CD4-positive, alpha-beta T cell treated with Interleukin-21 for 1 hour (primary cell): ENCODE measurements around the gene BCL11A.

Experiments used
- DNase-seq: peaks from one replicate; pipeline ENCODE4 v3.0.0-alpha.2; 2020

Gene BCL11A

DNA sequence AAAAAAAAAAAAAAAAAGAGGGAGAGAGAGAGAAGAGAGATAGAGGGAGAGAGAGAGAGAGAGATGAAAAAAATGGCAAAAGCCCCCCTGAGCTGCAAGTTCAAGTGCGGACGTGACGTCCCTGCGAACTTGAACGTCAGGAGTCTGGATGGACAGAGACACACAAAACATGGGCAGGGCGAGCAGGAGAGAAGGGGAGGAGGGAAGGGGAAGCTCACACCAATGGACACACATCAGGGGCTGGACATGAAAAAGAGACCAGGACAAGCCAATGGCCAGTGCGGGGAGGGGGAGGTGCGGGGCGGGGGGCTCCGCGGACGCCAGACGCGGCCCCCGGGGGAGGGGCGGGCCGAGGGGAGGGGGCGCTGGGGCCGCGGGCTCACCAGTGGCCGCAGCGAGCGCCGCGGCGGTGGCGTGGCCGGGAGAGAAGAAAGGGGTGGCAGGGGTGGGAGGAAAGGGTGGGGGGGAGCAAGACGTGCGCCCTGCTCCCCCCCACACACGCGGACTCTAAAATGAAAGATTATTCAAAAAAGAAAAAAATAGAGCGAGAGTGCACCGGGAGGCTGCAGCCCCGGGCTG is at the start of gene BCL11A:
Gene BCL11A, minus strand, starts transcription at position 160 of the 579 bp plus-strand sequence. CDS start 384 bp downstream, outside the sequence.
- peak; percentile 17 for DNase-seq

DNA sequence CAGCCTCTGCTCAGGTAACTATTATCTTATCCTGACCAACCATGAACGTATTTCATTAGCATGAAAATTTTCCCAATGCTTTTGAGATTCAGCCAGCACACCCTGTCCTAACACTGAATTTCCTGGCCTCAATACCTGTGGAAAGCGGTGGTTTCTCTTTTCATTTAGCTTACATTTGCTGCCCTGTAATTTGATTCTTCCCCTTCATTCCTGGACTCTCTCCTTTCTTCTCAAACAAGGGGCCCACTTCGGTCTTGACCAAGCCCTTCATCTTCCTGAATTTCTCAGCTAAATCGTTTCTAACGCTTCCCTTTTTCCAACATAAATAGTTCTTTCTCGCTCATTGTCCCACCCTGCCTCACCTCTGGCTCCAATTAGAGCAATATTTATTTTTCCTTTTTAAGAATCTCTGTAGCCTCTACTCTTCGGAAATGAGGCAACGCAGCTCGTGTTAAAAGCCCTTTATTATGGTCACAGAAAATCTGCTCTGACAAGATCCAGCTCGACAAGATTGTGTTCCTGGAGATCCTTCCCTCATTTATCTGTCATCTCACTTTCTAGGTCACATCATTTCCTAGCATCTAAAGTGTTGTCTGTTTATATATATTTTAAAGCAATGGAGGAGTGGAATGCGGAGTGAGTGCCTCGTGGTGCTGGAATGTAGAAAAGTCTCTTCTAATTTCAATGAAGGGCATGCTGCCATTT is 49.5 kb upstream of the BCL11A start:
- no peak for DNase-seq

DNA sequence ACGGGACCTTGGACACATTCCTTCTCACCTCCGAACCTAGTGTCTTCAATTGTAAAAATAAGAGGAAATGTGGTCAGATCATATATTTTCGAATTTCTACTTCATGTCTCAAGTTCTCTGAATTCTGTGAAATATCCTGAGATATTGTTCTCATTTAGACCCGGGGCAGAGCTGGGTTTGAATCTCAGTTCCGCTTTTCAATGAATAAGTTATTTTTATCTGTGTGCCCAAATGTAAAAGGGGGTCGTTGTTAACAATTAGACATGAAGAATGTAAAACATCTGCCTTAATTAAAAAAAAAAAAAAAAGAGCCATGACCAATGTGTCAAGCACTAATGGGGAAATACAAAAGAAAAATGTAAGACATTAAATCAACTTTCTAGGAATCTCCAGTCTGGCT is 48.9 kb upstream of the BCL11A start:
- DNase-seq: no peak

DNA sequence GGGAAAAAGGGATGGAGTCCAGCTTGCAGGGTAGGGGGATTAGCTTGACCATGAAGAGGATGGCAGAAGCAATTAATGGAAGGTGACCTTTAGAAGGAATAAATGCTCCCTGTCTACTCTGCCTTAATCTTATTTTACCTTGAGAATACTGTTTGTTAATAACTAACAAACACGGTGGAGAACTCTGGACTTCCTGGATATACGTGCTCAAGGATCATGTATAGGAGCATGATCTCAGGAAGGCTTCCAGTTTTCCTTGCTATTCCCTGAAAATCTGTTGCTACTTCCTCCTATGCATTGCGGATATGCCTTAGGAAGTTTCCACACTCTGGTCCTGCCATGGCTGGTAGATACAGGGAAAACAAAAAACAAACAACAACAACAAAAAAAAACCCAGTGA is 44.8 kb upstream of the BCL11A start:
- DNase-seq: no peak

DNA sequence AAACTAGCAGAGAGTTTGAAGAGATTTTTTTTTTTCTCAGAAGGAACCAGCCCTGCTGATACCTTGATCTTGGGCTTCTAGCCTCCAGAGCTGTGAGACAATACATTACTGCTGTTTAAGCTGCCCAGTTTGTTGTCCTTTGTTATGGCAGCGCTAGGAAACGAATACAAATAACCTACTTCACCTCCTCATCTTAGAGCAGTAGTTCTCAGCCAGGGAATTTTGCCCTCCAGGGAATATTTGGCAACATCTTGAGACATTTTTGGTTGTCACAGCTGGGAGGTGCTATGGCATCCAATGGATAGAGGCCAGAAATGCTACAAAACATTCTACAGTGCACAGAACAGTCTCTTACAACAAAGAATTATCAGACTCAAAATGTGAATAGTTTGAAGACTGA is 43.9 kb upstream of the BCL11A start:
- DNase-seq: no peak

DNA sequence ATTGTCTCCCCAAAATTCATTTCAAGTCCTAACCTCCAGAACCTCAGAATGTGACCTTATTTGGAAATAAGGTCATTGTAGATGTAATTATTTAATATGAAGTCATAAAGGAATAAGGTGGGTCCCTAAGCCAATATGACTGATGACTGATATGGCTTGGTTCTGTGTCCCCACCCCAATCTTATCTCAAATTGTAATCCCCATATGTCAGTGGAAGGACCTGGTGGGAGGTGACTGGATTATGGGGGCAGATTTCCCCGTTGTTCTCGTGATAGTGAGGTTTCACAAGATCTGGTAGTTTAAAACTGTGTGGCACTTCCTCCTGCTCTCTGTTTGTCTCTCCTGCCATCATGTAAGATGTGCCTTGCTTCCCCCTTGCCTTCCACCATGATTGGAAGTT is 43.0 kb upstream of the BCL11A start:
- no peak for DNase-seq

DNA sequence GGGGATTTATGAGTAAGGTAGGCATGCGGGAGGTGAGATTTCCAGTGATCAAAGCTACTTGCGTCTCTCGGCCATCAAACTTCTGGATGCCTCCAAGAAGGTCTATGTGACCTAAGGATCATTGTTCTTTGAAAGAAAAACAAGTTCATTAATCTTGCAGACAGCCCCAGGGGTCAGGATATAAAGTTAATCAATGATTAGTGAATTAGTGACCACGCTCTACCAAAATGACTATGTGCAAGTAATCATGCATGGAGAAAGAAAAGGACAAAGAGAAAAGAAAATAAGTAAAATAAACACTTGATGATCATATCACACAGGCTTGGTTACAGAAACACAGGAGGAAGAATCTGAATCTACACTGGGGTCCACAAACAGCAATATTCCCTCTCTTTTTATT is 42.5 kb upstream of the BCL11A start:
- no peak for DNase-seq

DNA sequence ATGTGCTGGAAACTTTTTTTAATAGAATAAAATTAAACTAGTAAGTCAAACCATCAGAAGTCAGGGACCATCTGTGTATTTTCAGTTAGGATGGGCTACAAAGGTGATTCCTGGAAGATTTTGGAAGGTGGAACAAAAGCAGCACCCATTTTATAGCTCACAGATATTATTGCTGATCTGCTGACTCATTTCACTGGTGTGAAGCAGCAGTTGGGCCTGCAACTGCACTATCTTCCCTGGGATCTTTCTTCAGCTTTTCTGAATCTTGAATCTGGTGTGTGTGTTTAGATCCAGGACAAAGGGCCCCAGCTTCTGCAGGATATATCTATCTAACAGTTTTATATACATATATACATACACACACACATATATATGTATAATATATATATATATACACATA is 35.6 kb upstream of the BCL11A start:
- DNase-seq: no peak

DNA sequence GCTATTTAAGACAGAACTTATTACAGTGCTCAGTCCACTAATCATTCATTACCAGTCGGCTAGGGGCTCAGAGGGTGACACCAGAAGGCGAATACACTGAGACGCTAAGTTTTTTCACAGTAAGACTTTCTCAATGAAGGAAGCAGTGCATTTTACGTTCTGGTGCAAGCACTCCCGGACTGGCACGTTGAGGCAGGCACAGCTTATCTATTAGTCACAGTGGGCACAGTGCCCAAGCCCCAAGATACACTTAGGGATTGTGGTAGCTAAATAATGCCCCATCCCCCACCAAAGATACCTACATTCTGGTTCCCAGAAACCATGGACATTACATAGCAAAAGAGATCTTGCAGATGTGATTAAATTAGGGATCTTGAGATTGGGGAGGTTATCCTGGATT is 32.6 kb upstream of the BCL11A start:
- no peak for DNase-seq

DNA sequence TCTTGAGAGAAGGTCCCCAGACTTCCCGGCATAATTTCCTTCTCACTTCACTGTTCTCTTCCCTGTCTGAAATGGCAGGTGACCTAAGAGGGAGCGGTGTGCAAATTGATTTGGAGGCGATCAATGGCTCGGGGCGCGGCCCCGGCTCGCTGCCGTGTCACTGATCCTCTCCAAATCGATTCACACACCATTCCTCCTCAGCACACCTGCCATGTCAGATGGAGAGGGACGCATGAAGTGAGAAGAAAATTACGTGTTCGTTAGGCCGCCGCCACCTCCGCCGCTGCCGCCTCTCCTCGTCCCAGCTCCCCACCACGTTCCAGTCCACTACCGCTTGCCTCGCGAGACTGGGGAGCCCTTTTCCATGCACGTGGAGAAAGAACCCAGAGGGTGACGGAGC is 31.8 kb upstream of the BCL11A start:
- no peak for DNase-seq

DNA sequence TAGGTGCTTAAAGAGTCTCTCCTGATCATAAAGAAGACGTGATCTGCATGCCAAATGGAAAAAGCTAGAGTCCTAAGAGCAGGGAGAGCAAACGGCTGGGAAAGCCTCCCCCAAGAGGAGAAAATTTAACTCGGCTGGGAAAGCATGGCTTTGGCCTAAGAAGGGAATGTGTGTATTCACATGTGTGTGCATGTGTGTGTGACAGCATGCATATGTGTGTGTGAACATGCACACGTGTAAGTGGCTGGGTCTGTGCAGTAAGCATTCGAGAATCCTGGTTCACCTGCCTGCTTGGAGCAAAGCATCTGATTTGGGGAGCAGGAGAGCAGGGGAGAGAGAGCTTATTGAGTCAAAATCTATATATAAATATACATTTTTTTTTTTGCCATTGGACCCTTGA is 30.1 kb upstream of the BCL11A start:
- no peak for DNase-seq

DNA sequence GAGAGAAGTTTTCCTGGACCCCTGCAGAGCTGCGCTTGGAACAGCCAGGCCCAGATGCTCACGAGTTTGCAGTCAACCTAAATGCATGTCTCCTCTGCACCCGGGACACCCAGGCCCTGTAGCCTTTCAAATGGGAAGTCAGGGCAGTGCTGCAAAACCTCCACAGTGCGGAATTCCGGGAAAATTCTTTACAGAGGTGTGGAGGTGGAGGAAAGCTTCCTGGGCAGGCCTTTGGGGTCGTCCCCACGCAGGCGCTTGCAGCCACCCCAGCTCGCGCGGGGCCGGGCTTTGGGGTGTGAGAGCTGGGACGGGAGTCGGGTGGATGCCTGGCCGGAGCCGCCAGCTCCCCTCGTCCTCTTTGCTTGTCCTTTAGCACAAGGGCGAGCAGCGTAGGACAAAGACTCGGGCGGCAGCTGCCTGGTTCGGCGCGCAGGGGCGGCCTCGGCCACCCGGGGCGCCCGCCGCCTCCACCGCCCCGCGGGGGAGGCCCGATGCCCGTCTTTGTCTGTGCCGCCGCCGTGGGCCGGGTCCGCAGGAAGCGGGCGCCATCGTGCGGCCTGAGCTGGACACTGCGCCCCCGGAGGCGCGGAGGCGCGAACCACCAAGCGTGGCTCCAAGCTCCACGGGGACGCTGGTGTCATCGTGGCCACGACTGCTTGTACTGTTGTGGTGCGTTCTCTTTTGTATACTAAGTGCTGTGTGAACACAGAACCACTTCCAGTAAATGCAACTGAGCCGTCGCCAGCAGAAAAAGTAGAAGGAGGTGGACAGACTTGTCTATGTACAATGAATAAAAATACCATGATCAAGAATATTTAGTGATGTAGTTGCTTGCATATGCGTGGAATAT is 28.2 kb upstream of the BCL11A start:
- peak; percentile 57 for DNase-seq

DNA sequence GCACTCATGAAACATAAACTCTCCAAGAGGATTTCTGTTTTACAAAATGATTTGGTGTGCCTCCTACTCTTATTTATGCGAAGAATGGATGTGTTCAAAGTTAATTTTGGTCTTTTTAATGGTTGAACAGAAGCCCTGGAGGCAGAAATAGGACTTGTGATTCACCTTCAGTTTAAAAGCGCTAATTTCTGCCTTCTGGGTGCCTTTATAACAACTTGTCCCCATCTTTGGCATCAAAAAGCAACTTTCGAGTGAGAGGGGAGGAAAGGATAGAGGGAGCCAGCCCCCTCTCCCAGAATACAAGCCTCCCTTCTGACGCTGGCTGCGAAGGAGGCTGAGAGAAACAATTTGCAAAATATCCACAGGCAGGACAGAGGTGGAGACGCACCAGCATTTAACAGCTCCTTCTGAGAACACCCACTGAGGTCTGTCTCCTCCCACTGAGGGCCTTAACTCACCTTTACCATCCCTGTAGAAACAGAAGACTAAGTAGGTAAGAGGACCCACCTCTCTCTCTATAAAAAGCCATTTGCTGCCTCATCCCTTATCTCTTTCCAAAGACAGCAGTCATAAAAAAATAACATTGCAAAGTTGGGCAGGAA is 24.3 kb upstream of the BCL11A start:
- DNase-seq: no peak

DNA sequence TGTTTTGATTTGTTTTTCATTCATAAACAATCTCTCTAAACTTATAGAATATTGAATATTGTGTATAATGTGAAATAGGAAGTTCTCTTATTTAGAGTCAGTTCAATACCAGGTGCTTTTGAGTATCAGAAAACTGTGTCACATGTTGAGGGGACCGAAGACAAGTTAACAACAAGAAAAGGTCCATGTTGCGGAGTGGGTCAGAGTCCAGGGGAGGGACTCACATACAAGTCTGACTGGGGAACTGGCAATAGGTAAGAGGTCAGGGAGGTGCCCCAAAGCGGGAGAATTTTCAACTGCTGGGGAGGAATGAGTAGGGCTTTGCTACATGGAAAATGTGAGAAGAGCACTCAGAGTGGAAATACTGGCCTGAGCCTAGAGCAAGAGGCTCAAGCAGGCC is 19.8 kb upstream of the BCL11A start:
- no peak for DNase-seq

DNA sequence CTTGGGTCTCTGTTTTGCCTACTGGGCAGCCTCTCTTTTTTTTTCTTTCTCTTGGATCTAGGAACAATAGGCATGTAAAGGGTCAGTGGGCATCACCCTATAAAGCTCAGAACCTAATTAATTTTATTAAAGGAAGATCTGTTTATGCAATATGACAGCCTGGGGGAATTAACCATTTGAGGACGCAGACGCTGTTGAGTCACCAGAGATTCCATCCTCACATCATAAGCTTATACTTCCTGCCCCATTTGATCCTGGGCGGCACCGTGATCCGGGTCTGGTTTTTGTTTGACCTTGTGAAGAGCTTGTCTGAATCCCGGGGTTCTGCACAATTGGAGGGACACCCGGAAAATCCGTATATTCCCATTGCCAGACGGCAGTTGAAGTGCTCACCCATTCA is 16.8 kb upstream of the BCL11A start:
- no peak for DNase-seq

DNA sequence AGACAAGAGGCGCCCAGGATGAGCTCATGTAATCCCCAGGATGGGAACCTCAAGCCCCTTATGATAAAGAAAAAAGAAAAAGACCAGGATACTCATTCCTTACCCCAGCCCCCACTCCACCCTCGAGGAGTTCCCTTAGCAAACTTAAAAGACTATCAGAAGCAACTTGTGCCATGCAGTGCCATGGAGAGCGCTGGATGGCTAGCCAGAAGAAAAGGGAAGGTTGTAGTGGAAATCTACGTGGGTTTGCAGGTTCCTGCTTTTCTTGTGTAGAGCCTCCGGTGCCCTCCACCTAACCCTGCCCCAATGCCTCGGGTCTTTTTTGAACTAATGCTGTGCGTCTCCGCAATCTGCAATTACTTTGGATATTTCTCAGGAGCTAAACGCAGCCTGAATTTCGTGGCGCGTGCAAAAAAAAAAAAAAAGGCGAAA is 16.2 kb upstream of the BCL11A start:
- no peak for DNase-seq

DNA sequence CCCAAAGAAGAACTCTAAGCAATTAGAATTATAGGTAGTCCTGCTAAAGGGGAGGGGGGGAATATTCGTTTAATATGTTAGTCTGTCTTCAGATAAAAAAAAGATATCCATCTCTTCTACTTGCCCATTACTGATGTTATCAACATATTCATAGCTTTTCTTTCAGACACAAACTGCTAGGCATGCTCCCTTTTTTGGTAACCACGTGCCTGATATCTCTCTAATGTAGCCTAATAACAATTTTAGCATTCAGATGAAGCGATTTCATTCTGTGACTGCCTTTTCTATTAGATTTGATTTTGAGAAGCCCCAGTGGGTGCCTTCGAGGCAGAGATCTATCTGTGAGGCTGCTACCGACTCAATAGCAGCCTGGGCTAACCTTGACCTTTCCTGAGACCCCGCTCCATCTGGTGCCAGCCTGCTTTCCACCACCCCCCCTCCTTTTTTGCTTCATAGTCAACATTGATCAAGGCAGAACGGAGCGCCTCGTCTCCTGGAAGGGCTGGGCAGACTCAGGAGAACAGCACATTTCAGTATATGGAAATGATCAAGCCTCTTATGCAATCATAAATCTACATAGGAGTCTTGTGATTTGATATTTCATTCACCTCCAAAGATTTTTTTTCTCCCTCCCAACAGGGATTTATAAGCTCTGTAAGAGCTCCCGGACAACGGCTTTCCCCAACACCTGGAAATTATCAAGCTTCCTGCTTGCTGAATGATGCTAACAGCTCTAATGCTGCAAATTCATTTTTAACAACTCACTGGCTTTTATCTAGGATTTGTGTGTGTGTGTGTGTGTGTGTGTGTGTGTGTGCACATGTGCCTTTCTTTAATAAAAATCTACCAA is 14.7 kb upstream of the BCL11A start:
- no peak for DNase-seq

DNA sequence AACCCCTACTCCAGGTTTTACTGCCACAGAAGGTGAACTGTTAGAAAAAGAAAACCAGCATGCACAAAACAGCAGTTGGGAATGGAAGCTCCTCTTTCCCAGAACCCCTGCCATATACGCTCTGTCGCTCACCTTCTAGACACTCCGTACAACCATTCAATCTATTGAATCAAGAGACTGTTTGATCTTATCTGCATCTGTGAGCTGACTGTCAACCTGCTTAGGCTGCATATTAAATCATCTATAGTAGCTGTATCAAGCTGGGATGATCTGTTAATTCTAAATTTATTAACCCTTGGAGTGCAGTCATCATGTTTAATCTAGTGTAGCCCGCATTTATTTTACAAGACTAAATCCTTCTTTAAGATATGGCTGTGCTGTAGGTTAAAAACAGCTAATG is 13.6 kb upstream of the BCL11A start:
- DNase-seq: no peak

DNA sequence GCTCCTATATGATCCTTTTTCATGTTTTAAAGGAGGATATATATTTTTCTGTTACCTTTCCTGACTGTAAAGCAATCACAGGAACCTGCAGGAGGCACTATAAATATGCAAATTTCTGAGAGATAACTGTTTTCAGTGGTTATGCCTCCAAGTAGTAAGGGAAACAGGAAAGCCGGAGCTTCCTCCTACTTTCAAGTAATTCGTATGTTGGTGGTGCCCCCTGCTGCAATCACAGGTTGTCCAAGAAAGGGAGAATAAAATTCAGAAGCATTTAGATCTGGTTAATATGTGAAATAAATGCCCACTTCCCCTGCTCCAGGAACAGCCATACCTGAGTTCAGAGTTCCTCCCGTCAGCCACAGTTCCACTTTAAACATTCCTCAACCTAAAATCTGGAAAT is 12.0 kb upstream of the BCL11A start:
- DNase-seq: no peak

DNA sequence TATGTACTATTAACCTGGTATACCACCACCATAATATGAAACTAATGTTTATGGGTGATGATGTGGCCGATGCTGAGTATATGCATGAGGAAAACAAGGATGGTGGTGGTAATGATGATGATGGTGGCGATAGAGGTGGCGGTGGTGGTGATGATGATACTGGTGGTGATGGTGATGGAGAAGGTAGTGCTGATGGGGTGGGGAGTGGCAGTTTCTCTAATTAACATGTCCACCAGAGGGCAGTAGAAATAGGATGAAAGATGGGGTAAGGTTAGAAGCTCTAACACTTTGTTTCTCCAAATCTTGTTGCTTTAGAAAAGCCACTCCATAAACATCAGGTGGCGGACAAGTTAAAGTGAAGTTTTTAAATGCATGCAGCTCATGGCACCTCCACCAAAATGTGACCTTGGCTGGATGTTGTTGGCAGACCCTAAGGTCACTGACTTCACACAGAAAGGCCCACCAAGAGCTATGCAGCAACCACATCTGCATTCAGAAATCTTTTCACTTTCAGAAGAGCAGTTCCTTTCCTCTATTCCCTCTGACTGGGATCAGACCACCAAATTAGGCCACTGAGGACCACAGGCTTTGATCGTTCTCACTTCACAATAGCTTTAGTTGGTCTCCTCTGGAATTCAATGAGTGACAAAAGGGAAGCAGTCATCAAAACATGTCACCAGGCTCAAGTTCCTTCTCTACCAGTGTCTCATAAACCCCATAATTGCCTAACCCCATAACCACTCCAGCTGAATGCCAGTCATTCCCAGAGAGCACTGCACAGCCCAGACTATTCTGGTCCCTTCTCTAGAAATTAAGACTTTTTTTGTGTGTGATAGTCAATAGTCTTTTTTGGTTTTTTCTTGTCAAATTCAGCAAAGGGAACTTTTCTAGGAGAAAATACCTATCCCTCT is 7.5 kb upstream of the BCL11A start:
- peak; percentile 37 for DNase-seq

DNA sequence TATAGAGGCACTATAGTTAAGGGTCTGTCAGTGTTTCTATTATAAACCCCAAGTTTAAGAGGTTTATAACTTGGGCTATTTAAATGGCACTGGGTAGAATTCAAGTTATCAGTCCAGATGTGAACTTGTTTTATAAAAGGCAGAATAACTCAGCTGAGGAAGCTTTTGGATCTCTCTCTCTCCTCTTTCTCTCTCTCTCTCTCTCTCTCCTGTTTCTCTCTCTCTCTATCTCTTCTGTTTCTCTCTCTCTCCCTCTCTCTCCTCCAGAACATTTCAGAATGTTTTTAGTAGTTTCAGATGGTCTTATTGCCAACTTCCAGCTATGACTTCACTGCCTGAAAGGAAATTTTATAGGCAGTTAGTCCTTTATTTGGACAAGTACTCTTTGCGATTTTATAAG is 6.4 kb upstream of the BCL11A start:
- DNase-seq: no peak

DNA sequence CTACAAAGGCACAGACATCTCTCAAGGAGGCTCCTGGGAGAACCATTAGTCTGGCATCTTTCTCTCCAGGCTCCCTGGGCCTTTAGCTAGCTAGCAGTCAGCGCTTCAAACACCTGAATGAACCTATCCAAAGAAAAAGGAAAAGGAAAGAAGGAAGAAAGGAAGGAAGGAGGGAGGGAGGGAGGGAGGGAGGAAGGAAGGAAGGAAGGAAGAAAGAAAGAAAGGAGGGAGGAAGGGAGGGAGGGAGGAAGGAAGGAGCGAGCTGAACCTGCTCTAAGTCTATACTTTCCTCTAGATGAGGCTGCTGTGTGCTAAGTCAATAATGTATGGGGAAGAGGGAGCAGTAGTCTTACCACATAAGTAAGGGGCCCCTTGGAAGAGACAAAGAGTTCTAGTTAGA is 5.1 kb upstream of the BCL11A start:
- DNase-seq: no peak
